Liver (tissue), 9 donors: ENCODE data around the gene PGBD2. TPM values are rescaled to one million over a fixed set of nuclear protein-coding genes. Genes with fewer than 3 reads are reported as not detected.

Experiments used
- DNase-seq: peaks from one replicate; pipeline ENCODE4 v3.0.0-alpha.2; 2017; ENCODE audit warnings: low spot score
- H3K27ac ChIP-seq, 2 donors: one replicate each; pipeline ENCODE4 v1.7.0; 2013; ENCODE audit warnings: inconsistent platforms in 2 of 2, low read length in 2 of 2, control low read depth in 1 of 2, low read depth in 1 of 2, mild to moderate bottlenecking in 1 of 2
- H3K27me3 ChIP-seq, 4 donors: one replicate each; pipeline versions ENCODE4 v1.6.1 to v1.7.0; 2013; ENCODE audit warnings: low read length in 3 of 4, inconsistent platforms in 1 of 4, mild to moderate bottlenecking in 1 of 4, moderate library complexity in 1 of 4; ENCODE audit not compliant: control insufficient read depth in 4 of 4, insufficient read depth in 4 of 4
- H3K36me3 ChIP-seq, 4 donors: one replicate each; pipeline versions ENCODE4 v1.6.1 to v1.7.0; 2013; ENCODE audit warnings: low read length in 3 of 4, mild to moderate bottlenecking in 3 of 4, low read depth in 1 of 4, moderate library complexity in 1 of 4; ENCODE audit not compliant: control insufficient read depth in 4 of 4, insufficient read depth in 3 of 4
- H3K4me1 ChIP-seq, 4 donors: one replicate each; pipeline versions ENCODE4 v1.6.1 to v1.7.0; 2013; ENCODE audit warnings: low read length in 3 of 4, mild to moderate bottlenecking in 3 of 4, moderate library complexity in 1 of 4; ENCODE audit not compliant: control insufficient read depth in 4 of 4, insufficient read depth in 4 of 4
- H3K4me3 ChIP-seq, 3 donors: one replicate each; pipeline versions ENCODE4 v1.6.1 to v1.7.0; 2013; ENCODE audit warnings: low read length in 3 of 3, control low read depth in 1 of 3, low read depth in 1 of 3, mild to moderate bottlenecking in 1 of 3
- H3K9ac ChIP-seq, 2 donors: one replicate each; pipeline ENCODE4 v1.7.0; 2013; ENCODE audit warnings: low read length in 2 of 2, mild to moderate bottlenecking in 2 of 2, moderate library complexity in 2 of 2, control low read depth in 1 of 2, low read depth in 1 of 2
- H3K9me3 ChIP-seq, 4 donors: one replicate each; pipeline versions ENCODE4 v1.6.1 to v1.7.0; 2013; ENCODE audit warnings: low read length in 3 of 4; ENCODE audit not compliant: control insufficient read depth in 4 of 4
- ATF3 ChIP-seq: IDR thresholded peaks from 2 replicates; pipeline ENCODE4 v1.6.1; 2016; ENCODE audit warnings: antibody characterized with exemption
- CTCF ChIP-seq: fragments of 150-350 bp; IDR thresholded peaks from 2 replicates; pipeline ENCODE4 v1.5.1; 2017; ENCODE audit warnings: improper control_type of control experiment, low read depth, low read length; ENCODE audit not compliant: missing input control
- EGR1 ChIP-seq, 2 donors: IDR thresholded peaks; 2 replicates each; pipeline ENCODE4 v1.6.1; 2016 to 2018; ENCODE audit warnings: antibody characterized with exemption in 2 of 2, low read depth in 2 of 2
- FOXA1 ChIP-seq: IDR thresholded peaks from 2 replicates; pipeline ENCODE4 v1.6.1; 2016; ENCODE audit warnings: antibody characterized with exemption
- FOXA2 ChIP-seq: IDR thresholded peaks from 2 replicates; pipeline ENCODE4 v1.6.1; 2016; ENCODE audit warnings: antibody characterized with exemption
- GABPA ChIP-seq, 2 donors: IDR thresholded peaks in 1 of 2; conservative IDR thresholded peaks in 1 of 2; 2 replicates each; pipeline ENCODE4 v1.6.1; 2016; ENCODE audit warnings: antibody characterized with exemption in 2 of 2, mild to moderate bottlenecking in 1 of 2, moderate library complexity in 1 of 2
- HNF4A ChIP-seq, 2 donors: conservative IDR thresholded peaks; 2 replicates each; pipeline ENCODE4 v1.6.1; 2016; ENCODE audit warnings: antibody characterized with exemption in 2 of 2, mild to moderate bottlenecking in 2 of 2
- HNF4G ChIP-seq: IDR thresholded peaks from 2 replicates; pipeline ENCODE4 v1.6.1; 2016; ENCODE audit warnings: antibody characterized with exemption
- JUND ChIP-seq, 2 donors: IDR thresholded peaks; 2 replicates each; pipeline ENCODE4 v1.6.1; 2016; ENCODE audit warnings: antibody characterized with exemption in 2 of 2
- MAX ChIP-seq: IDR thresholded peaks from 2 replicates; pipeline ENCODE4 v1.6.1; 2016; ENCODE audit warnings: antibody characterized with exemption
- NR2F2 ChIP-seq: IDR thresholded peaks from 2 replicates; pipeline ENCODE4 v1.6.1; 2016; ENCODE audit warnings: antibody characterized with exemption
- RAD21 ChIP-seq, 2 donors: IDR thresholded peaks; 2 replicates each; pipeline ENCODE4 v1.6.1; 2016; ENCODE audit warnings: antibody characterized with exemption in 2 of 2, mild to moderate bottlenecking in 2 of 2
- REST ChIP-seq: IDR thresholded peaks from 2 replicates; pipeline ENCODE4 v1.6.1; 2016; ENCODE audit warnings: antibody characterized with exemption, mild to moderate bottlenecking
- RXRA ChIP-seq, 2 donors: IDR thresholded peaks; 2 replicates each; pipeline ENCODE4 v1.6.1; 2017 to 2018; ENCODE audit warnings: antibody characterized with exemption in 2 of 2, mild to moderate bottlenecking in 1 of 2
- SP1 ChIP-seq: IDR thresholded peaks from 2 replicates; pipeline ENCODE4 v1.6.1; 2018; ENCODE audit warnings: antibody characterized with exemption, mild to moderate bottlenecking
- TAF1 ChIP-seq: conservative IDR thresholded peaks from 2 replicates; pipeline ENCODE4 v1.6.1; 2016; ENCODE audit warnings: antibody characterized with exemption, mild to moderate bottlenecking
- YY1 ChIP-seq: IDR thresholded peaks from 2 replicates; pipeline ENCODE4 v1.6.1; 2016; ENCODE audit warnings: antibody characterized with exemption, mild to moderate bottlenecking
- ZBTB33 ChIP-seq: IDR thresholded peaks from 2 replicates; pipeline ENCODE4 v1.6.1; 2016; ENCODE audit warnings: antibody characterized with exemption
- WGBS: extraction: QIAGEN DNeasy Blood & Tissue Kit; methylation state at CpG from one replicate; pipeline ENCODE4 v1.1.7; 2013; 5-methylcytosine and 5-hydroxymethylcytosine counted together
- polyA plus RNA-seq, 2 donors: library from polyadenylated mRNA; stranded (reverse) in 1 of 2; unstranded in 1 of 2; fragments of 200-250 nt in 1 of 2; fragments of >200 nt in 1 of 2; fragmentation: Nextera tagmentation in 1 of 2; extraction: Ambion mirVana in 1 of 2; gene quantifications; one replicate each; pipeline versions ENCODE4 v1.2.1 to v1.2.3, GENCODE V29; 2013 to 2015
- total RNA-seq, 2 donors: library from RNA; depleted of rRNA; stranded (reverse); fragments of >200 nt; gene quantifications; one replicate each; pipeline ENCODE4 v1.2.3, GENCODE V29; 2014
- donor health status: healthy.
- donor health status: healthy.
- donor health status: healthy.
- donor health status: healthy.
- donor health status: healthy.

The PGBD2 gene
- total and polyA plus RNA-seq, 4 donors = 2.6 to 11.1 (median 4.7) TPM

- WGBS = 60% methylated on average over 9 of the region's 9 CpGs
- no peak overlapping the region for H3K9ac ChIP-seq
- H3K36me3 ChIP-seq = no peaks in the 10 kb centered on the region
- H3K27ac ChIP-seq = no peak overlapping the region
- no peaks in the 10 kb centered on the region for H3K4me1 ChIP-seq
- peaks cover 0 to 6% (median 0%) of the 10 kb centered on the region in 4 donors for H3K27me3 ChIP-seq
- no peaks in the 10 kb centered on the region for H3K9me3 ChIP-seq
- no peak for TF ChIP-seq RXRA (IDR thresholded peaks at IDR 0.05)
- no peak for TF ChIP-seq GABPA (IDR thresholded peaks at IDR 0.05 in 1 of 2, conservative IDR thresholded peaks at IDR 0.05 in 1 of 2)
- TF ChIP-seq HNF4A (conservative IDR thresholded peaks at IDR 0.05) = no peak
- no peak for TF ChIP-seq FOXA2
- TF ChIP-seq JUND (IDR thresholded peaks at IDR 0.05) = no peak
- no peak for TF ChIP-seq ZBTB33
- no peak for TF ChIP-seq ATF3
- no peak for TF ChIP-seq SP1
- no peak for TF ChIP-seq FOXA1
- TF ChIP-seq NR2F2 = no peak
- no peak for TF ChIP-seq REST
- TF ChIP-seq RAD21 (IDR thresholded peaks at IDR 0.05) = no peak
- TF ChIP-seq YY1 = no peak
- TF ChIP-seq MAX = no peak
- TF ChIP-seq TAF1 = no peak
- no peak for TF ChIP-seq HNF4G
- TF ChIP-seq CTCF = no peak
- TF ChIP-seq EGR1 (IDR thresholded peaks at IDR 0.05; ENCODE audit: low read depth in 2 of 2) = no peak
- no peak overlapping the region for H3K4me3 ChIP-seq
- no peak for DNase-seq
Measured at GRCh38 chr1:248897412-248898337, 8.4 kb upstream of the PGBD2 start.
